ENCODE measurements around the gene SSPN.

SSPN gene

GRCh38 chr12:26187014-26187798, 8.2 kb upstream of the SSPN start:
- DNase-seq: no peak

GRCh38 chr12:26188127-26188526, 7.2 kb upstream of the SSPN start:
- no peak for DNase-seq

GRCh38 chr12:26188641-26189040, 6.7 kb upstream of the SSPN start:
- DNase-seq: no peak

- no peak for DNase-seq
These were observed 3.2 kb upstream of the SSPN start for GRCh38 chr12:26192142-26192541.

GRCh38 chr12:26193539-26193938, 1.8 kb upstream of the SSPN start:
- DNase-seq: no peak

- no peak for DNase-seq
These were observed 458 bp downstream of the SSPN start for GRCh38 chr12:26195641-26196420.

GRCh38 chr12:26196421-26196716, 996 bp downstream of the SSPN start:
- DNase-seq: no peak

GRCh38 chr12:26197832-26198231, 2.5 kb downstream of the SSPN start:
- DNase-seq: no peak

GRCh38 chr12:26198742-26199141, 3.4 kb downstream of the SSPN start:
- no peak for DNase-seq

- DNase-seq: no peak
These were observed 7.9 kb downstream of the SSPN start for GRCh38 chr12:26203167-26203780.

GRCh38 chr12:26204612-26205289, 9.4 kb downstream of the SSPN start:
- DNase-seq: no peak

- DNase-seq: no peak
These were observed 9.9 kb downstream of the SSPN start for GRCh38 chr12:26205298-26205697.

GRCh38 chr12:26205941-26206340, 10.6 kb downstream of the SSPN start:
- DNase-seq: no peak

GRCh38 chr12:26211331-26211730, 16.0 kb downstream of the SSPN start:
- DNase-seq: no peak

GRCh38 chr12:26212396-26212795, 17.0 kb downstream of the SSPN start:
- DNase-seq: no peak

- DNase-seq: no peak
These were observed 17.6 kb downstream of the SSPN start for GRCh38 chr12:26212988-26213387.

- no peak for DNase-seq
These were observed 18.7 kb downstream of the SSPN start for GRCh38 chr12:26214121-26214520.

- DNase-seq: no peak
These were observed 24.4 kb downstream of the SSPN start for GRCh38 chr12:26219736-26220135.

- no peak for DNase-seq
These were observed 29.3 kb downstream of the SSPN start for GRCh38 chr12:26224657-26225056.

- no peak for DNase-seq
These were observed 30.7 kb downstream of the SSPN start for GRCh38 chr12:26226122-26226521.

- no peak for DNase-seq
These were observed 31.4 kb downstream of the SSPN start for GRCh38 chr12:26226629-26227360.

GRCh38 chr12:26227361-26227745, 32.0 kb downstream of the SSPN start:
- DNase-seq: no peak

- DNase-seq: no peak
These were observed 34.5 kb downstream of the SSPN start for GRCh38 chr12:26229910-26230309.

Measured in AML-193 (cell line).